IMR-90 (cell line): ENCODE data around the gene MRPS15. TPM values are rescaled to one million over a fixed set of nuclear protein-coding genes. Genes with fewer than 3 reads are reported as not detected.

Experiments
- ATAC-seq: fragments of 200-7000 bp; cut with Tn5 transposase; 2 replicates; pipeline ENCODE4 v1.9.1; 2020; ENCODE audit warnings: low read depth, mild to moderate bottlenecking, moderate library complexity
- BruUV-seq: library from RNA; stranded (reverse); fragments of 400-500 nt; replicated peaks from 2 replicates; lab custom pipeline; 2021; lab: Mats Ljungman, UMichigan
- CTCF ChIA-PET: fragments of 300-600 bp; formaldehyde crosslinking; extraction: SDS; loops from one replicate; lab custom pipeline; 2021; ENCODE audit warnings: antibody characterized with exemption; lab: Yijun Ruan, JAX
- POLR2A ChIA-PET: fragments of 300-600 bp; sonication (Branson Sonifier 250); formaldehyde crosslinking; loops from one replicate; lab custom pipeline; 2022; ENCODE audit warnings: antibody characterized with exemption; ENCODE audit not compliant: unreplicated experiment; lab: Charles Lee
- DNase-seq: peaks from one replicate; pipeline ENCODE4 v3.0.0; 2013
- H2AFZ ChIP-seq: replicated peaks from 2 replicates; pipeline ENCODE3; 2013; ENCODE audit warnings: low read length, mild to moderate bottlenecking; ENCODE audit not compliant: poor library complexity
- H2AK5ac ChIP-seq: 2 replicates; pipeline ENCODE4 v1.6.1; 2013; ENCODE audit warnings: low read depth, low read length, inconsistent platforms
- H2AK9ac ChIP-seq: replicated peaks from 2 replicates; pipeline ENCODE3; 2013; ENCODE audit warnings: mild to moderate bottlenecking, low read depth, low read length, moderate library complexity; ENCODE audit not compliant: poor library complexity
- H2BK120ac ChIP-seq: 2 replicates; pipeline ENCODE4 v1.6.1; 2013; ENCODE audit warnings: low read depth, low read length, inconsistent platforms
- H2BK15ac ChIP-seq: 3 replicates; pipeline ENCODE4 v1.6.1; 2013; ENCODE audit warnings: low read depth, low read length, inconsistent platforms
- H2BK20ac ChIP-seq: 2 replicates; pipeline ENCODE4 v1.6.1; 2013; ENCODE audit warnings: low read depth, mild to moderate bottlenecking, inconsistent platforms, low read length, moderate library complexity
- H2BK5ac ChIP-seq: 2 replicates; pipeline ENCODE4 v1.6.1; 2013; ENCODE audit warnings: mild to moderate bottlenecking, low read depth, low read length, inconsistent platforms; ENCODE audit not compliant: poor library complexity, severe bottlenecking
- H3K14ac ChIP-seq: replicated peaks from 2 replicates; pipeline ENCODE4 v1.6.1; 2013; ENCODE audit warnings: low read depth, low read length, inconsistent platforms
- H3K18ac ChIP-seq: 2 replicates; pipeline ENCODE4 v1.6.1; 2013; ENCODE audit warnings: low read depth, low read length, control low read depth
- H3K23ac ChIP-seq: 2 replicates; pipeline ENCODE4 v1.6.1; 2013; ENCODE audit warnings: low read depth, low read length, inconsistent platforms
- H3K27ac ChIP-seq: 2 replicates; pipeline ENCODE4 v1.5.1; 2013; ENCODE audit warnings: mild to moderate bottlenecking, control low read depth, low read length; ENCODE audit not compliant: insufficient read depth
- H3K27me3 ChIP-seq: 2 replicates; pipeline ENCODE4 v1.6.1; 2013; ENCODE audit warnings: low read length; ENCODE audit not compliant: control insufficient read depth, insufficient read depth
- H3K36me3 ChIP-seq: 2 replicates; pipeline ENCODE4 v1.6.1; 2013; ENCODE audit warnings: low read length, mixed read lengths; ENCODE audit not compliant: control insufficient read depth, insufficient read depth
- H3K4ac ChIP-seq: 2 replicates; pipeline ENCODE4 v1.6.1; 2013; ENCODE audit warnings: low read depth, low read length, inconsistent platforms
- H3K4me1 ChIP-seq: 2 replicates; pipeline ENCODE4 v1.6.1; 2013; ENCODE audit warnings: low read length, mixed read lengths; ENCODE audit not compliant: control insufficient read depth, insufficient read depth
- H3K4me2 ChIP-seq: 2 replicates; pipeline ENCODE4 v1.6.1; 2013; ENCODE audit warnings: low read depth, mild to moderate bottlenecking, control low read depth, low read length, moderate library complexity
- H3K4me3 ChIP-seq: 2 replicates; pipeline ENCODE4 v1.5.1; 2013; ENCODE audit warnings: low read depth, mild to moderate bottlenecking, control low read depth, low read length, moderate library complexity; ENCODE audit not compliant: insufficient read depth
- H3K56ac ChIP-seq: 2 replicates; pipeline ENCODE4 v1.6.1; 2013; ENCODE audit warnings: low read length, inconsistent platforms; ENCODE audit not compliant: insufficient read depth; ENCODE audit errors: extremely low read depth
- H3K79me1 ChIP-seq, 2 experiments: 2 replicates each; pipeline ENCODE4 v1.6.1; 2013; ENCODE audit warnings: low read length in 2 of 2, inconsistent platforms in 1 of 2, low read depth in 1 of 2
- H3K9ac ChIP-seq: 2 replicates; pipeline ENCODE4 v1.6.1; 2013; ENCODE audit warnings: low read depth, low read length, control low read depth
- H3K9me1 ChIP-seq: 2 replicates; pipeline ENCODE4 v1.6.1; 2013; ENCODE audit warnings: low read length, inconsistent platforms; ENCODE audit not compliant: insufficient read depth
- H3K9me3 ChIP-seq: 2 replicates; pipeline ENCODE4 v1.6.1; 2013; ENCODE audit warnings: low read length; ENCODE audit not compliant: control insufficient read depth, insufficient read depth
- H4K20me1 ChIP-seq: 2 replicates; pipeline ENCODE4 v1.6.1; 2013; ENCODE audit warnings: low read length, inconsistent platforms; ENCODE audit not compliant: insufficient read depth
- H4K5ac ChIP-seq: 2 replicates; pipeline ENCODE4 v1.6.1; 2013; ENCODE audit warnings: mild to moderate bottlenecking, low read depth, low read length, control low read depth
- H4K8ac ChIP-seq, 2 experiments: 2 replicates each; pipeline ENCODE4 v1.6.1; 2013; ENCODE audit warnings: low read depth in 2 of 2, low read length in 2 of 2, control low read depth in 1 of 2, inconsistent platforms in 1 of 2
- H4K91ac ChIP-seq: 2 replicates; pipeline ENCODE4 v1.6.1; 2013; ENCODE audit warnings: low read depth, low read length, inconsistent platforms; ENCODE audit not compliant: insufficient read depth
- BHLHE40 ChIP-seq: fragments of 150-350 bp; IDR thresholded peaks from 2 replicates; pipeline ENCODE4 v1.6.1; 2016; ENCODE audit warnings: mild to moderate bottlenecking, low read depth, low read length
- CEBPB ChIP-seq: IDR thresholded peaks from 2 replicates; pipeline ENCODE4 v1.6.1; 2012; ENCODE audit warnings: low read depth, low read length, improper control_type of control experiment
- CHD1 ChIP-seq: IDR thresholded peaks from 2 replicates; pipeline ENCODE4 v1.6.1; 2012; ENCODE audit warnings: low read depth, low read length, improper control_type of control experiment
- CTCF ChIP-seq: conservative IDR thresholded peaks from 2 replicates; pipeline ENCODE4 v1.5.1; 2012; ENCODE audit warnings: mild to moderate bottlenecking, low read depth, low read length, improper control_type of control experiment
- FOS ChIP-seq: fragments of 150-350 bp; IDR thresholded peaks from 2 replicates; pipeline ENCODE4 v1.6.1; 2016; ENCODE audit warnings: low read depth, low read length
- MAFK ChIP-seq: IDR thresholded peaks from 2 replicates; pipeline ENCODE4 v1.6.1; 2012; ENCODE audit warnings: low read depth, low read length, improper control_type of control experiment
- MAZ ChIP-seq: IDR thresholded peaks from 2 replicates; pipeline ENCODE4 v1.6.1; 2012; ENCODE audit warnings: low read depth, mild to moderate bottlenecking, low read length, improper control_type of control experiment, moderate library complexity, borderline replicate concordance
- MXI1 ChIP-seq: IDR thresholded peaks from 2 replicates; pipeline ENCODE4 v1.6.1; 2012; ENCODE audit warnings: low read depth, mild to moderate bottlenecking, low read length, moderate library complexity, borderline replicate concordance
- NFE2L2 ChIP-seq: fragments of 150-350 bp; IDR thresholded peaks from 2 replicates; pipeline ENCODE4 v1.6.1; 2016; ENCODE audit warnings: low read depth, mild to moderate bottlenecking, low read length
- POLR2A ChIP-seq: IDR thresholded peaks from 2 replicates; pipeline ENCODE4 v1.6.1; 2012; ENCODE audit warnings: mild to moderate bottlenecking, low read depth, low read length
- RAD21 ChIP-seq: IDR thresholded peaks from 2 replicates; pipeline ENCODE4 v1.6.1; 2012; ENCODE audit warnings: low read length, improper control_type of control experiment
- RCOR1 ChIP-seq: IDR thresholded peaks from 2 replicates; pipeline ENCODE4 v1.6.1; 2012; ENCODE audit warnings: mild to moderate bottlenecking, low read length, improper control_type of control experiment; ENCODE audit not compliant: insufficient replicate concordance
- RFX5 ChIP-seq: IDR thresholded peaks from 2 replicates; pipeline ENCODE4 v1.8.0; 2012; ENCODE audit warnings: low read depth, mild to moderate bottlenecking, low read length, moderate library complexity
- SMC3 ChIP-seq: fragments of 150-350 bp; IDR thresholded peaks from 2 replicates; pipeline ENCODE4 v1.6.1; 2016; ENCODE audit warnings: low read depth, mild to moderate bottlenecking, antibody characterized with exemption, low read length, moderate library complexity
- USF2 ChIP-seq: fragments of 150-350 bp; IDR thresholded peaks from 2 replicates; pipeline ENCODE4 v1.6.1; 2017; ENCODE audit warnings: mild to moderate bottlenecking, antibody characterized with exemption, low read length, low read depth
- WGBS, 2 experiments: methylation state at CpG; one replicate each; pipeline versions ENCODE4 v1.1.5 to v1.1.7; 2013; ENCODE audit warnings: missing lambda C conversion rate in 2 of 2; ENCODE audit not compliant: insufficient read length in 1 of 2; ENCODE audit errors: extremely low coverage in 2 of 2; 5-methylcytosine and 5-hydroxymethylcytosine counted together
- dilution Hi-C: fragments of 300-500 bp; cut with HindIII; formaldehyde crosslinking; loops from one replicate; pipeline ENCODE4 v1.14.3; 2018; ENCODE audit warnings: low sequenced_read_pairs; ENCODE audit not compliant: unreplicated experiment
- in situ Hi-C: fragments of 300-500 bp; cut with MboI; formaldehyde crosslinking; loops from 3 replicates; pipeline ENCODE4 v1.14.3; 2019; ENCODE audit warnings: low sequenced_read_pairs, inconsistent platforms, mixed read lengths
- intact Hi-C: fragments of 100-400 bp; cut with micrococcal nuclease; formaldehyde crosslinking; loops from 2 replicates; pipeline ENCODE4 v1.10.0; 2022
- polyA plus RNA-seq, 3 experiments: library from polyadenylated mRNA; depleted of rRNA; stranded (reverse); fragments of >200 nt; gene quantifications; 2 replicates each; pipeline ENCODE4 v1.2.3, GENCODE V29; 2012; ENCODE audit warnings: low replicate concordance in 1 of 3
- total RNA-seq: library from RNA; depleted of rRNA; stranded (reverse); fragments of >200 nt; gene quantifications from 2 replicates; pipeline ENCODE4 v1.2.3, GENCODE V29; 2012
- TF ChIP-seq, protein P1 (sequence below): fragments of 150-350 bp; IDR thresholded peaks from 2 replicates; pipeline ENCODE4 v1.6.1; 2016; ENCODE audit warnings: low read depth, mild to moderate bottlenecking, low read length, moderate library complexity, borderline replicate concordance

MRPS15 gene
- total and polyA plus RNA-seq, 2 of the 4 experiments (the other 2 are of a cell fraction): 46.1 to 77.9 TPM

DNA sequence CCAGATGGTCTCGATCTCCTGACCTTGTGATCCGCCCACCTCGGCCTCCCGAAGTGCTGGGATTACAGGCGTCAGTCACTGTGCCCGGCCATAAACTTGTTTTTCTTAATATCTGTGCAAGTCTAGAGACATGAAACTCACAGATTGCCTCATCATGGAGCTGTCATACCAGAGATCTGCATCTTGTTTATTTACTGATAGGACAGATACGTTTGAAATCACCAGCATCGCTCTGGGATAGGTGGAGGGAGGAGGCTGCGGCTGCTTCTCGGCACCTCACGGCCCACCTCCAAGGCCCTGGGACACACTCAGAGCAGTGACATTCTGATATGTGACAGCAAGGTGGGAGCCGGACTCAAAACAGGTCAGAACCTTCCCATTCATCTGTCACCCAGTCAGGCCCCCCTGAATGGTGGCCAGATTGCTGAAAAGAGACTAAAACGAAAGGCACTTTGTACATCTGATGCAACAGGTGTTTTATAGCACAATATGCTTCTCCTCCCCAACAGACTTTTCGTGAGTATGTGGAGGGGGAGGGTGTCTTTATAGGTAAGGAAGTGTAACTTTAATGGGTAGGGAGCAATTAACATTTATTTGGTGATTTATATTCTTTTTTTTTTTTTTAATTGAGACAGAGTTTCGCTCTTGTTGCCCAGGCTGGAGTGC lies 48.4 kb downstream of the MRPS15 start:
- H3K23ac ChIP-seq: no peak overlapping the region
- in situ Hi-C loops: loop anchor here (25.0 kb wide), 1 partner anchor 303 kb away; no protein-coding TSS in a partner anchor

More for the DNA sequence above, 48.4 kb downstream of the MRPS15 start:
- H3K4me3 ChIP-seq: no peak overlapping the region
- no peaks in the 10 kb centered on the region for H3K27me3 ChIP-seq
- no peak overlapping the region for H3K9ac ChIP-seq
- no peak overlapping the region for H3K14ac ChIP-seq
- no TSS peak for BruUV-seq
- TF ChIP-seq NFE2L2: no peak
- TF ChIP-seq FOS: no peak
- no peak for TF ChIP-seq POLR2A
- TF ChIP-seq CTCF: no peak
- no peak for TF ChIP-seq MXI1
- TF ChIP-seq USF2: no peak
- TF ChIP-seq RFX5: no peak
- TF ChIP-seq MAZ: no peak
- TF ChIP-seq CHD1: no peak
- TF ChIP-seq BHLHE40: no peak
- TF ChIP-seq SMC3: no peak
- no peak for TF ChIP-seq CEBPB
- TF ChIP-seq MAFK: no peak
- TF ChIP-seq RCOR1: no peak
- TF ChIP-seq, protein P1, sequence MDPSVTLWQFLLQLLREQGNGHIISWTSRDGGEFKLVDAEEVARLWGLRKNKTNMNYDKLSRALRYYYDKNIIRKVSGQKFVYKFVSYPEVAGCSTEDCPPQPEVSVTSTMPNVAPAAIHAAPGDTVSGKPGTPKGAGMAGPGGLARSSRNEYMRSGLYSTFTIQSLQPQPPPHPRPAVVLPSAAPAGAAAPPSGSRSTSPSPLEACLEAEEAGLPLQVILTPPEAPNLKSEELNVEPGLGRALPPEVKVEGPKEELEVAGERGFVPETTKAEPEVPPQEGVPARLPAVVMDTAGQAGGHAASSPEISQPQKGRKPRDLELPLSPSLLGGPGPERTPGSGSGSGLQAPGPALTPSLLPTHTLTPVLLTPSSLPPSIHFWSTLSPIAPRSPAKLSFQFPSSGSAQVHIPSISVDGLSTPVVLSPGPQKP: no peak
- no peak for TF ChIP-seq RAD21
- no peaks in the 10 kb centered on the region for H3K36me3 ChIP-seq
- WGBS, 2 experiments: 73% methylated on average over 5 of the region's 15 CpGs; no CpG with 5 or more reads in 1 of the 2 experiments
- no peak overlapping the region for H3K4ac ChIP-seq
- no peak overlapping the region for H2AK5ac ChIP-seq
- no peak overlapping the region for H2BK120ac ChIP-seq
- H4K20me1 ChIP-seq: no peaks in the 10 kb centered on the region
- peaks cover 2% of the 10 kb centered on the region for H3K4me1 ChIP-seq
- H3K4me2 ChIP-seq: no peak overlapping the region
- no peak overlapping the region for H2AFZ ChIP-seq
- no peak overlapping the region for H4K91ac ChIP-seq
- H4K8ac ChIP-seq: no peak overlapping the region
- H2BK5ac ChIP-seq: no peak overlapping the region
- H3K9me3 ChIP-seq: no peaks in the 10 kb centered on the region; the same call in 1 of the 2 replicates
- H3K27ac ChIP-seq: no peak overlapping the region
- ATAC-seq (no peak), DNase-seq (no peak)
- no peak overlapping the region for H2AK9ac ChIP-seq
- no peak overlapping the region for H2BK15ac ChIP-seq
- H3K18ac ChIP-seq: no peak overlapping the region
- POLR2A ChIA-PET: no interaction called here
- H3K56ac ChIP-seq: no peak overlapping the region
- H4K5ac ChIP-seq: no peak overlapping the region
- no peak overlapping the region for H2BK20ac ChIP-seq
- H3K9me1 ChIP-seq: no peaks in the 10 kb centered on the region
- dilution Hi-C loops (no loop called here), intact Hi-C loops (no loop called here)
- no peaks in the 10 kb centered on the region for H3K79me1 ChIP-seq
- CTCF ChIA-PET: interaction anchor here (1.0 kb wide), 1 partner anchor 73 kb away, joined by 3 read pairs; no protein-coding TSS in a partner anchor
